HEK293T (cell line): ENCODE results near the gene TGFBR3L.

ENCODE experiments used
- BHLHE40 ChIP-seq: fragments of 450-650 bp; IDR thresholded peaks from 2 replicates; pipeline ENCODE4 v1.6.1; 2016; ENCODE audit warnings: mild to moderate bottlenecking, moderate library complexity, borderline replicate concordance
- CTBP1 ChIP-seq: fragments of 450-650 bp; IDR thresholded peaks from 2 replicates; pipeline ENCODE4 v1.6.1; 2016; ENCODE audit warnings: borderline replicate concordance
- ELF4 ChIP-seq: fragments of 450-650 bp; IDR thresholded peaks from 2 replicates; pipeline ENCODE4 v1.6.1; 2017; ENCODE audit warnings: antibody characterized with exemption
- FOXA1 ChIP-seq: fragments of 450-650 bp; IDR thresholded peaks from 2 replicates; pipeline ENCODE4 v1.6.1; 2016; ENCODE audit warnings: mild to moderate bottlenecking
- FOXK2 ChIP-seq: fragments of 450-650 bp; IDR thresholded peaks from 2 replicates; pipeline ENCODE4 v1.6.1; 2016; ENCODE audit warnings: mild to moderate bottlenecking
- FOXM1 ChIP-seq: fragments of 450-650 bp; IDR thresholded peaks from 2 replicates; pipeline ENCODE4 v1.6.1; 2017; ENCODE audit warnings: mild to moderate bottlenecking, borderline replicate concordance
- HDGF ChIP-seq: fragments of 450-650 bp; IDR thresholded peaks from 2 replicates; pipeline ENCODE4 v1.6.1; 2017; ENCODE audit warnings: antibody characterized with exemption, borderline replicate concordance
- LEF1 ChIP-seq: fragments of 450-650 bp; IDR thresholded peaks from 2 replicates; pipeline ENCODE4 v1.6.1; 2017; ENCODE audit warnings: mild to moderate bottlenecking, borderline replicate concordance
- NFRKB ChIP-seq: fragments of 450-650 bp; IDR thresholded peaks from 2 replicates; pipeline ENCODE4 v1.6.1; 2016; ENCODE audit warnings: mild to moderate bottlenecking, moderate library complexity
- PKNOX1 ChIP-seq: fragments of 450-650 bp; IDR thresholded peaks from 2 replicates; pipeline ENCODE4 v1.6.1; 2016
- SUZ12 ChIP-seq: fragments of 450-650 bp; IDR thresholded peaks from 2 replicates; pipeline ENCODE4 v1.6.1; 2016; ENCODE audit warnings: mild to moderate bottlenecking
- TARDBP ChIP-seq: fragments of 450-650 bp; IDR thresholded peaks from 2 replicates; pipeline ENCODE4 v1.6.1; 2016

- TF ChIP-seq FOXK2 (no peak), SUZ12 (no peak), LEF1 (no peak), FOXA1 (no peak), ELF4 (no peak), PKNOX1 (no peak), NFRKB (no peak), CTBP1 (no peak), FOXM1 (no peak), TARDBP (no peak), BHLHE40 (no peak), HDGF (no peak)
These were observed 10.7 kb downstream of the TGFBR3L start for GRCh38 chr19:7925171-7925851.
